Activated T-helper 2 cell treated with anti-CD3 and anti-CD28 coated beads, Interferon-gamma antibody, Interleukin-2, Interleukin-4, amounts not matched to agents 10 μg/mL and 5 μg/mL and 100 μg/mL, durations not matched to agents 14 hours and 24 hours and 36 hours (primary cell): ENCODE measurements around the gene LGALS3BP. TPM values are rescaled to one million over a fixed set of nuclear protein-coding genes. Genes with fewer than 3 reads are reported as not detected.
A peak's percentile ranks its signal among the peaks of the same experiment; 100 is the strongest.

Source experiments
- DNase-seq: peaks from one replicate; pipeline ENCODE4 v3.0.0; 2021; ENCODE audit warnings: low spot score
- H3K27ac Mint-ChIP-seq: one replicate; pipeline ENCODE4 v1.8.0; 2021; ENCODE audit warnings: mixed read lengths
- H3K27me3 Mint-ChIP-seq: one replicate; pipeline ENCODE4 v1.8.0; 2021; ENCODE audit warnings: low read depth, mixed read lengths
- H3K36me3 Mint-ChIP-seq: one replicate; pipeline ENCODE4 v1.8.0; 2021; ENCODE audit warnings: low read depth, mixed read lengths
- H3K4me1 Mint-ChIP-seq: one replicate; pipeline ENCODE4 v1.8.0; 2021; ENCODE audit warnings: low read depth, mixed read lengths
- H3K4me3 Mint-ChIP-seq: one replicate; pipeline ENCODE4 v1.8.0; 2021; ENCODE audit warnings: low read depth, mild to moderate bottlenecking, moderate library complexity, mixed read lengths
- H3K9me3 Mint-ChIP-seq: one replicate; pipeline ENCODE4 v1.8.0; 2021; ENCODE audit warnings: mixed read lengths
- intact Hi-C: fragments of 100-400 bp; cut with micrococcal nuclease; formaldehyde crosslinking; loops from one replicate; pipeline ENCODE4 v1.15.1; 2023
- total RNA-seq: library from RNA; stranded (reverse); gene quantifications from 2 replicates; pipeline ENCODE4 v1.2.3, GENCODE V29; 2022

LGALS3BP gene
- total RNA-seq, 1 donor from 2014 or later = 57.5 TPM

- Mint-ChIP-seq H3K9me3 (no peaks in the 10 kb centered on the region), H3K36me3 (no peaks in the 10 kb centered on the region), H3K27ac (no peak overlapping the region), H3K4me3 (peak overlapping the region; percentile 30), H3K27me3 (no peaks in the 10 kb centered on the region), H3K4me1 (peaks cover 4% of the 10 kb centered on the region)
- intact Hi-C loops = no loop called here
- no peak for DNase-seq
These were observed 2.6 kb downstream of the LGALS3BP start for GRCh38 chr17:78976907-78977680.

GRCh38 chr17:78974635-78975591 lies 4.8 kb downstream of the LGALS3BP start:
- H3K4me1 Mint-ChIP-seq = peaks cover 10% of the 10 kb centered on the region

GRCh38 chr17:78973792-78974520 lies 5.8 kb downstream of the LGALS3BP start:
- DNase-seq = no peak
- intact Hi-C loops = loop anchor here (2.0 kb wide), 1 partner anchor 109 kb away; no protein-coding TSS in a partner anchor
- Mint-ChIP-seq H3K27ac (no peak overlapping the region), H3K9me3 (no peaks in the 10 kb centered on the region), H3K27me3 (no peaks in the 10 kb centered on the region), H3K4me1 (peaks cover 10% of the 10 kb centered on the region), H3K4me3 (no peak overlapping the region), H3K36me3 (peaks cover 12% of the 10 kb centered on the region)

More at GRCh38 chr17:78974635-78975591, 4.8 kb downstream of the LGALS3BP start:
- intact Hi-C loops = no loop called here
- Mint-ChIP-seq H3K4me3 (no peak overlapping the region), H3K27ac (no peak overlapping the region), H3K9me3 (no peaks in the 10 kb centered on the region), H3K36me3 (peaks cover 12% of the 10 kb centered on the region), H3K27me3 (no peaks in the 10 kb centered on the region)
- DNase-seq = no peak

- intact Hi-C loops = loop anchor here (2.0 kb wide), 1 partner anchor 108 kb away; no protein-coding TSS in a partner anchor
- Mint-ChIP-seq H3K36me3 (peaks cover 12% of the 10 kb centered on the region), H3K27me3 (no peaks in the 10 kb centered on the region), H3K27ac (no peak overlapping the region), H3K4me1 (peaks cover 10% of the 10 kb centered on the region), H3K4me3 (no peak overlapping the region), H3K9me3 (no peaks in the 10 kb centered on the region)
- no peak for DNase-seq
These were observed 6.5 kb downstream of the LGALS3BP start for GRCh38 chr17:78973196-78973595.

- H3K4me3 Mint-ChIP-seq = no peak overlapping the region
- DNase-seq = no peak
These were observed 7.1 kb downstream of the LGALS3BP start for GRCh38 chr17:78972507-78973105.

GRCh38 chr17:78971756-78972506 lies 7.8 kb downstream of the LGALS3BP start:
- Mint-ChIP-seq H3K36me3 (peaks cover 12% of the 10 kb centered on the region), H3K9me3 (no peaks in the 10 kb centered on the region), H3K27me3 (no peaks in the 10 kb centered on the region), H3K4me3 (no peak overlapping the region), H3K27ac (no peak overlapping the region), H3K4me1 (peaks cover 5% of the 10 kb centered on the region)
- DNase-seq = no peak
- intact Hi-C loops = loop anchor here (2.0 kb wide), 1 partner anchor 107 kb away; no protein-coding TSS in a partner anchor

More at GRCh38 chr17:78972507-78973105, 7.1 kb downstream of the LGALS3BP start:
- no peaks in the 10 kb centered on the region for H3K9me3 Mint-ChIP-seq
- intact Hi-C loops = loop anchor here (2.0 kb wide), 1 partner anchor 108 kb away; no protein-coding TSS in a partner anchor
- H3K27ac Mint-ChIP-seq = no peak overlapping the region
- H3K27me3 Mint-ChIP-seq = no peaks in the 10 kb centered on the region
- H3K4me1 Mint-ChIP-seq = peaks cover 10% of the 10 kb centered on the region
- H3K36me3 Mint-ChIP-seq = peaks cover 12% of the 10 kb centered on the region

- intact Hi-C loops = no loop called here
- H3K4me1 Mint-ChIP-seq = peaks cover 5% of the 10 kb centered on the region
- H3K36me3 Mint-ChIP-seq = peaks cover 12% of the 10 kb centered on the region
- H3K27me3 Mint-ChIP-seq = no peaks in the 10 kb centered on the region
- no peaks in the 10 kb centered on the region for H3K9me3 Mint-ChIP-seq
- DNase-seq = peak; percentile 65
- H3K27ac Mint-ChIP-seq = peak overlapping the region; percentile 33
- H3K4me3 Mint-ChIP-seq = no peak overlapping the region
These were observed 8.6 kb downstream of the LGALS3BP start for GRCh38 chr17:78970834-78971755.

GRCh38 chr17:78969865-78970264 lies 9.9 kb downstream of the LGALS3BP start:
- no peak overlapping the region for H3K4me3 Mint-ChIP-seq
- intact Hi-C loops = no loop called here
- H3K27me3 Mint-ChIP-seq = no peaks in the 10 kb centered on the region
- H3K9me3 Mint-ChIP-seq = no peaks in the 10 kb centered on the region
- no peak for DNase-seq
- H3K4me1 Mint-ChIP-seq = peaks cover 5% of the 10 kb centered on the region
- H3K36me3 Mint-ChIP-seq = peaks cover 12% of the 10 kb centered on the region
- H3K27ac Mint-ChIP-seq = no peak overlapping the region

- H3K27me3 Mint-ChIP-seq = no peaks in the 10 kb centered on the region
- no peak for DNase-seq
- H3K4me3 Mint-ChIP-seq = no peak overlapping the region
These were observed 11.9 kb downstream of the LGALS3BP start for GRCh38 chr17:78967782-78968362.

GRCh38 chr17:78966910-78967600 lies 12.7 kb downstream of the LGALS3BP start:
- H3K4me1 Mint-ChIP-seq = peaks cover 5% of the 10 kb centered on the region
- no peak overlapping the region for H3K4me3 Mint-ChIP-seq
- H3K27ac Mint-ChIP-seq = no peak overlapping the region
- no peaks in the 10 kb centered on the region for H3K9me3 Mint-ChIP-seq
- H3K27me3 Mint-ChIP-seq = no peaks in the 10 kb centered on the region
- H3K36me3 Mint-ChIP-seq = peaks cover 12% of the 10 kb centered on the region
- no peak for DNase-seq
- intact Hi-C loops = no loop called here

More at GRCh38 chr17:78967782-78968362, 11.9 kb downstream of the LGALS3BP start:
- Mint-ChIP-seq H3K36me3 (peaks cover 12% of the 10 kb centered on the region), H3K4me1 (peaks cover 5% of the 10 kb centered on the region), H3K9me3 (no peaks in the 10 kb centered on the region), H3K27ac (no peak overlapping the region)
- intact Hi-C loops = no loop called here
